Kidney glomerular epithelial cell (primary cell): ENCODE measurements around the gene TMEM154.

ENCODE experiments used
- DNase-seq: peaks from one replicate; lab custom pipeline; 2025; lab: John Stamatoyannopoulos, UW

TMEM154 gene

DNA sequence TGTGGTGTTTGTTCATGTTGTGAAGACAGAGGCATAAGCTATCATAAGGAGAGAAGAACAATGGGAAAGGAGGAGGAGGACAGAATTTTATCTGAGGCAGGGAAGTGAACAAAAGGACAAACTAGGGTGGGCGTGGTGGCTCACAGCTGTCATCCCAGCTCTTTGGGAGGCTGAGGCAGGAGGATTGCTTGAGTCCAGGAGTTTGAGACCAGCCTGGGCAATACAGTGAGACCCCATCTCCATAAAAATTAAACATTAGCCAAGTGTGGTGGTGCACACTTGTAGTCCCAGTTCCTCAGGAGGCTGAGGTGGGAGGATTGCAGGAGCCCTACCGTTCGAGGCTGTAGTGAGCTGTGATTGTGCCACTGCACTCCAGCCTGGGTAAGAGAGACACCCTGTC is 49.9 kb downstream of the TMEM154 start:
- no peak for DNase-seq

- DNase-seq: no peak
Measured at GRCh38 chr4:152628128-152628527, 51.7 kb downstream of the TMEM154 start.

DNA sequence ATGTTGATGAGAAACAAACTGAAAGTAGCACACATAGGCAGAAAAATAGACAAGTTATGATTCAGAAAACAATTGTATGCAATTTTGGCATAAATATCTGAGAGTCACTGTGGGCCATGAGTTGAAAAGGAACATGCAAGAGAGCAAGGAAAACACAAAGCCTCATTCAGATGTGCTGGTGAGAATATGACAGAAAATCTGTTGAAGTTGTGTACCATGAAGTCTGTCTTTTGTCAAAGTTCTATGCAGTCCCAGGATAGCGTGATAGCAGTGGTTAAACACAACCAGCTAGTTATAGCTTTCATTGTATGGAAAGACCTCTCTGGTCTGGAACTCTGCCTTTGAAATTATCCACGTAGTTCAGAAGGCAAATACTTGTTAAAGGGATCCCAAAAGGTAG is 53.0 kb downstream of the TMEM154 start:
- no peak for DNase-seq

GRCh38 chr4:152620915-152621314 is 58.9 kb downstream of the TMEM154 start:
- no peak for DNase-seq

DNA sequence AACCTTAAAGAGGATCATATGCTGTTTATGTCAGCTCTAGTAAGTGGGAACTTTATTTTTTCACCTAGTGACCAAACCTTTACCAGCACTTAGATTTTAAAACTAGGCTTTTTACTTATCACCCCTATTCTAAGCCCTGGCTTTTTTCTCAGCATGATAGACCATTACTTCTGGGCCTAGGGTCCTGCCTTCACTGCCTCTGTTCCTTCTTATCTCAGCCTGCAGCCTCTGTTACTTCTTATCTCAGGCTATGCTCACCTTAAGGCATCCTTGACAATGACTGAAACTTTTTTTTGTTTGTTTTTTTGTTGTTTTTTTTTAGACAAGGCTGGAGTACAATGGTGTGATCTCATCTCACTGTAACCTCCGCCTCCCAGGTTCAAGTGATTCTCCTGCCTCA is 59.6 kb downstream of the TMEM154 start:
- DNase-seq: no peak

DNA sequence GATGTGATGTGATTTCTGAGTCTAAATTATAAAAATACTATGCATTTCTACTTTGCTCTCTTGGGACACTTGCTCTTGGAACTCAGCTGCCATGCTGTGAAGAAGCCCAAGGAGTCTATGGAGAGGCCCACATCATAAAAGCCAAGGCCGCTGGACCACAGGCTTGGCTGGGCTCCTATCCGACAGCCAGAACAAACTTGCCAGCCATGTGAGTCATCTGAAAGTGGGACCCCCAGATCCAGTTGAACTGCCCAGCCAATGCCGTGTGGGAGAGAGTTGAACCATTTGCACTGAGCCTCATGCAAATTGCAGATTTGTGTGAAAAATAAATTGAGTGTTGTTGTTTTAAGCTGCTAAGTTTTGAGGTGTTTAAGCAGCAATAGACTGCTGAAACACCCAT is 60.2 kb downstream of the TMEM154 start:
- no peak for DNase-seq

GRCh38 chr4:152618971-152619370 is 60.8 kb downstream of the TMEM154 start:
- DNase-seq: no peak

DNA sequence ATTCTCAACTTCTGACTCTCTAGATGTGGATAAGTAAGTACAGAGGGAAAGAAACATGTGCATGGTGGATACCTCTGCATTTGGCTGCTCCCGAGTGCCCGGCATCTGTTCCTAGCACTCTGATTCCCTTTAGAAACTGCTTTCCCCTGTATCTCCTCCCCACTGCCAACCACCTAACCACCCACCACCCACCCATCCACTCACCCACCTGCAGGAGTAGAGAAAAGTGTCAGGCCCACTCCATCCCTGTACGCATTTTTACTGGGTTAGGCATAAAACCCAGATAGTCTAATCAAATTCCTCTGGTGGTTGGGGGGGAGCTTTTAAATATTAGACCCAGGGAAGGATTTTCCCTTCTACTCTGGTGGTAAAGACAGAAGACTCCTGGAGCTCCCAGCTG is 63.0 kb downstream of the TMEM154 start:
- no peak for DNase-seq

DNA sequence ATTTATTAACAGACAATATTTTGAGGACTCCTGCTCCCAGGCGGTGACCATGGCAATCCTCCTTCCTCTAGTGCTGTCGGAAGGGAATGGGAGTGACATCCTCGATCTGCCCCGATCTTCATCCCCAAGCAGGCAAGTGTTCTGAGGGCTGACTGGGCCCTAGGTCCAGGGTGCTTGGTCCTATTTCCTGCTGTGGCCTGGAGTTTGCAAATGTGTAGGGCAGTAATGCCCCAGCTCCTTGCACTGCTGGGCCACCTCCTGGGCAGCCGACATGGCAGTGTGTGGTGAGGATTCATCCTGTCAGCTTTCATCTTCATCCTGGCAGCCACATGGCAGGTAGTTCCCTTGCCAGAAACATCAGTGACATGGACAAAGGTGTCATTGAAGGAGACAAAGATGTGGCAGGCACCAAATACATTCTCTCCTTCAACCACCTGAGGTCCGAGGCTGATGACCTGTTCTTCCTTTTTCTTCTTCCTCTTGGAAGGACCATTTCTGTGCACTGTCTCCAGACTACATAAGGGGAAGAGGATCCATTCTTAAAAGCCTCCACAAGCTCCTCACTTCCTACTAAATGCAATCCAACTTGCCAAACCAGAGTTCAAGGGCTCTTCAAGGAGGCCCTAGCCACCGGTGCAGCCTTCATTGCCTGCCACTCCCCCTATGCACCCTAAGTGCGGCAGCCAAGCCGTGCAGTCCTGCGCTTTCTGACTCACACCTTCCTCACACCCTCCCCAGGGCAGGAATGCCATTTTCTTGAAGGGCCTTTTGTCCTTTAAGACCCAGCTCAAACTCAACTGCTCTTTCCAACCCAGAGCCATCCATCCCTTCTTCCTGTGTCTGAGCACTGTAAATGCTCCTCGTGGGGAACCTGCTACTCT is 65.7 kb downstream of the TMEM154 start:
- no peak for DNase-seq

GRCh38 chr4:152613351-152613750 is 66.4 kb downstream of the TMEM154 start:
- DNase-seq: no peak

DNA sequence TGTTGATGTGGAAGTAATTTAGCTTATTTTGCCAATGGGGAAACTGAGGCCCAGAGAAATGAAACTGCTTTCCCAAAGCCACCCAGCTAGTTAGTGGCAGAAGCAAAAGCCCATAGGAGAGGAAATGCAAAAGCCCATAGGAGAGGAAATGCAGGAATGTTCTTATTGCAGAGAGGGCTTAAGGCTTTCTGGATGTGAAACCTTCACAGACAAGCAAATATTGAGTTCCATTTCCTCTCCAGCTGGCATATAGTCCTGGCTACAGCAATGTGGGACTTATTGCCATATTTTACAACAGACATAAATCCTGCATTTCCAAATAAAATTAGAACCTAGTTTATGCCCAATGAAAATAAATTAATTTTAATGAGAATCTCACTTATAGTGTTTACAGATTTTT is 69.7 kb downstream of the TMEM154 start:
- no peak for DNase-seq

- DNase-seq: no peak
Measured at GRCh38 chr4:152609481-152609880, 70.3 kb downstream of the TMEM154 start.

- DNase-seq: no peak
Measured at GRCh38 chr4:152607178-152607577, 72.6 kb downstream of the TMEM154 start.

DNA sequence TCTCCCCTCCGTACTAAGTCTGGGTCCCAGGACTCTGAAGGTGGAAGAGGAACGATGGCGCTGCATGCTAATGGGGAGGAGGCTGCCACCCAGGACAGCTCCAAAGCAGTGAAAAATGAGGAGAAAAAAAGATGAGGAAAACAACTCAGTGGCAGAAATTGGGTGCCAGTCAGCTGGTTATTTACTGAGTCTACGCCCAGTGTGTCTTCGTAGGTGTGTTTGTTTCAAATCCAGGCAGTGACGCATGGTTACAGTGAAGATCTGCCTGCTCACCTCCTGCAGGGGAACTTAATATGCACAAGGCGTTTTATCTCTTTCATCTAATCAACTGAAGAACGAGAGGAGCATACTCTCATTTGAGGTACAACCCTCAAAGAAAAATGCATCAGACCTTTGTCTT is 73.0 kb downstream of the TMEM154 start:
- no peak for DNase-seq

DNA sequence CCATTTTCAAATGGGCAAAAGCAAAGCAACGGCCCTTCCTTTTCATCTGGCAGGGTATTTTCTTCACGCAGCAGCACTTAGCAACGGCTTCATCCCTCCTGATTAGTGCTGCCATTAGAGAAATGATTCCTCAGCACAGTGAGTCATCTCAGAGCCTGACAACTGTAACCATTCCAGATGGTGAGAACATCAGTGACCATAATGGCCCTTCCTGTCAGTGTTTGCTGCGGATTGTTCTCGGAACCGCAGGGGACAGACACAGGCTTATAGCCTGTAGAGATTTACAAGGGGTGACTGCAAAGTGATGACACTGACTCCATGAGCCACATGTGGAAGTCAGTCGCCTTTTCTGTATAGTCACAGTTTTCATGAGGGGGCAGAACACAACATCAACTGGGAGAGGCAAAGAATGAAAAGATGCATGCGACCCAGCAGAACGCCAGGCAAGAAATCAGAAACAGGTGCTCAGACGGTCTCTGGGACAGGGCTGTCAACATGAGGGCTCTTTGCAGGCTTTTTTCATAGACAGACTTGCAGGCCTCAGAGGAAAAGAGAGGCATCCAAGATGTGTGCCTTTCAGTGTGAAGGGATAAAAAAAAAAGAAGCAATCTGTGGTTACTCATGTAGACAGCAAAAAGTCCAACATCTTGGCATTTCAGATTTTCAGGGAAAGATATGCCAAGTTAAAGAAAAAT is 74.0 kb downstream of the TMEM154 start:
- no peak for DNase-seq

DNA sequence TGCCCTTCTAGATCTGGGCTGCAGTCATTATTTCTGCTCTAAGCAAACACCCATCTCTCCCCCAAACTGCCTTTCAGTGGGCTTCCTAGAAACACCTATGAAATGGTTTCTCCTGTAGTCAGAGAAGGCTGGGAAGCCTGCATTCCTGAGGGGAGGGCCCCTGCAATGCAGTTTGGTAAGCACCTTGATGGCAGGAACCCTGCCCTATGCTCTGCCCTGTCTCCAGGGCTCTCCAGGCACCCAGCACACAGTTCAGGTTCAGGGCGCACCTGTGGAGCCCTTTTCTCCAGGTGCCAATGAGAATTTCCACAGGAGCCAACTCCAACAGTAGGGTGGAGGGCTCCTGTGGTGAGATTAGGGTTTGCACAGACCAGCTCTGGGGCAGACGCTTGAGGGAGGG is 74.8 kb downstream of the TMEM154 start:
- no peak for DNase-seq

DNA sequence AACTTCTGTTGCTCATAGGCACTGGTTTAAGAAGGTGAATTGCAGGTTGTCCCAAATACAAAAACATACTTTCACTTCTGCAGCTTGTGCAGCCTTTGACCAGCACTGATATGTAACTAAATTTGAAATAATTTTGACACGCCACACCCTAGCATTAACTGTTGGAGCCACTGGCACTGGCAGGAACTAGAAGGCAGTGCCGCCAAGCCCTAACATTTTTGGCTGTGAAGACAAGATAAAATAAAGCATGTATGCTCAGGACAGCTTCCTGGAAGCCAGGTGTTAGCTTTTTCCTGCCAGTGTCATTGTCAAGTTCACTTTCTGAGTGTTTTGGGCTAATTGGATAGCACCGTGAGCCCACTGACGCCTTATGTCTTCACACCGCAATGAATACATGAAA is 78.6 kb downstream of the TMEM154 start:
- DNase-seq: no peak

- no peak for DNase-seq
Measured at GRCh38 chr4:152599636-152600035, 80.2 kb downstream of the TMEM154 start.

DNA sequence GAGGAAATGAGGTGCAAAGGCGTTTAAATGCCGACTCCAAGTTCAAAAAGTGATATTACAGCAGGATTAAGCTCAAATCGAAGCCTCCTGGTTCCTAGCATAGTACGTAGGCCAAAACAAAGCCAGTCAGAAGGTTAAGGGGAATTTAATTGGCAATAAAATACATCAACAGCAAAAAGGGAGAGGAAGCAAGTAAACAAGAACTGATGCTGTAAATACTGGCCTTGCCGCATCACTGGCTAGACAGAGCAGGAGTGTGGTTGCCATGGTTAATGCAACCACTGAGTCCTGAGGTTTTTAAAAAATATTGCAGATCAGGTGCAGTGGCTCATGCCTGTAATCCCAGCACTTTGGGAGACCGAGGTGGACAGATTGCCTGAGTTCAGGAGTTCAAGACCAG is 80.7 kb downstream of the TMEM154 start:
- no peak for DNase-seq

DNA sequence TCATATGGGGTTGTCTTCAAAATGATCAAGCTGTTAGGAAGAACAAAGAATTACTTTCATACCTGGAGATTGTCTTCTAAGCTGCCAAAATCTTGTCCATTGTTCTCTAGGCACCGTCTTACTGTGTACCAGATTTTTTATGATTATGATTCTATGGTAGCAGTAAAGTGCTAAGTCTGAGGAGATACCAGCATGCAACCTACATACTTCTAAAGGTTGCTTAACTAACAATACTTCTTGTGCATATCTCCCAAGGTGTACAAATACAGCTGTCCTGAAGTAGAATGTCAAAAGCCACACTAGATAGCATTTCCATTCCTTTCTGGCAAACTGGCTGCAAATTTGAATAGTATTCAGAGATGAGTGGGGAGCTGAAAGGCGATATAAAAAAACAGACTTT is 81.3 kb downstream of the TMEM154 start:
- DNase-seq: no peak

- DNase-seq: no peak
Measured at GRCh38 chr4:152594978-152595925, 84.5 kb downstream of the TMEM154 start.

DNA sequence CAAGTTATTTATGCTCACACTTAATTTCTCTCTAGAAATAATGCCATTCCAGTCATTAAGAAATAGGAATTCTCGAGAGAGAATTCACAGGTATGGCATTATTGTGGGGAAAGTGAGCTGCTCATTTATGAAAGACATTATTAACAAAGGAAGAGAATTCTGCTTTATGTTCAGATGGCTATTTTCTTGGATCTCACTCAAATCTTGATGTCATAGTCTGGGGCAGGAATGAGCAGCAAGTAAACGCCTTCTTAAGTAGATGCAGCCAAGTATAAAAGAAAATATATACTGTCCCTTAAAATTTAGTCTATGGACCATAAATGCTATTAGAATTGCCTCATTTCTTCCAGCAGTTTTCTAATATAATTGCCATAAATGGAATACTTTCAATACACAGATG is 85.7 kb downstream of the TMEM154 start:
- no peak for DNase-seq
